GM12891 (cell line): ENCODE measurements around the gene RNF208.

Experiments used
- POLR2A ChIP-seq: IDR thresholded peaks from 2 replicates; pipeline ENCODE4 v1.6.1; 2011; ENCODE audit warnings: low read depth, low read length, control low read depth
- POLR2AphosphoS5 ChIP-seq: IDR thresholded peaks from 2 replicates; pipeline ENCODE4 v1.6.1; 2011; ENCODE audit warnings: low read depth, low read length, control low read depth
- POU2F2 ChIP-seq: IDR thresholded peaks from 2 replicates; pipeline ENCODE4 v1.6.1; 2011; ENCODE audit warnings: low read depth, mild to moderate bottlenecking, control low read depth, low read length, moderate library complexity
- TAF1 ChIP-seq: IDR thresholded peaks from 2 replicates; pipeline ENCODE4 v1.6.1; 2011; ENCODE audit warnings: low read depth, low read length, control low read depth

DNA sequence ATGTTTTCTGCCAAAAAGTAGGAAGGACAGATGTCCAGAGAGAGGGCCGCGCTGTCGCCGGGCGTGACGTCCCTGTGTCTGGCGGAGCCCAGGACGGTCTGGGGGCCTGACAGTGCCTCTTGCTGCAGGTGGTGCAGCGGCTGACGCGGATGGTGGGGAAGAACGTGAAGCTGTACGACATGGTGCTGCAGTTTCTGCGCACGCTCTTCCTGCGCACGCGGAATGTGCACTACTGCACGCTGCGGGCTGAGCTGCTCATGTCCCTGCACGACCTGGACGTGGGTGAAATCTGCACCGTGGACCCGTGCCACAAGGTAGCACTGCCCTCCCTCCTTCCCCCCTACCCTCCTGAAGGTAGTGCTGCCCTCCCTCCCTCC is 40.9 kb upstream of the RNF208 start:
- TF ChIP-seq POLR2A (no peak), TAF1 (no peak), POLR2AphosphoS5 (no peak), POU2F2 (no peak)
